ENCODE data around the gene KANSL1.
"Not testable (repeated sequence)": the region's sequence is repeated elsewhere in the genome, so short reads cannot be mapped to it uniquely, and the experiment has no call there.

KANSL1 gene

DNA sequence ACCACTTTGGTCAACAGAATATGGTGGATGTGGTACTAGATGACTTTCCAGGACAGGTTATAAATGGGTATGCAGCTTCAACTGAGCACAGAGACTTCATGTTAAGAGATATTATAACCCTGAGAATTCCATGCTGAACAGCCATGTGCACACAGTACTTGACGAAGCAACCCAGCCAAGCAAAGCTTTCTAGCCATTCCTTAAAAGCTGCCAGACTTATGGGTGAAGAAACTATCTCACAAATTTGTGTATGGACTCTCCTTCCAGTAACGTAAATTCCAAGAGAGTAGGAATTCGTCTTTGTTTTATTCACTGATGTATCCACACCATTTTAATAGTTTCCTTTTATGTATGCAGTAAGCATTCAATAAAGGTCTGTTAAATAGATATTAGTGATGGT lies 76.1 kb downstream of the KANSL1 start:
- DNase-seq: no peak

DNA sequence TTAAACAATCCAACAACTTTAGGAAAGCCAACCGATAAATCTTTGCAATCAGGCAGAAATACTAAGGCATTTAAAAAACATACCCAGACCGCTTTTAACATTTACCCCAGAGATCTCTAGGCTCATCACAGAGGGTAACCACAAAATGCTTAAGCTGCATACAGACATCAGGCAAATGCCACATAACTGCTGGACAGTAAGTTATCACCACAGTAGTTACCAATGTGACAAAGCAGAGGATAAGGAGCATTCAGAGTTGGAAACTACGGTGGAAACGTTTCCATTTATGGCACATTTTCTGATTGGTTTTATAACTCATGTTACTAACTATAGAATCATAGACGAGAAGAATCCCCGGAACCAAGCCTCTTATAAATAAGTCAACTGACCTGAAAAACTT lies 77.5 kb downstream of the KANSL1 start:
- DNase-seq: no peak

DNA sequence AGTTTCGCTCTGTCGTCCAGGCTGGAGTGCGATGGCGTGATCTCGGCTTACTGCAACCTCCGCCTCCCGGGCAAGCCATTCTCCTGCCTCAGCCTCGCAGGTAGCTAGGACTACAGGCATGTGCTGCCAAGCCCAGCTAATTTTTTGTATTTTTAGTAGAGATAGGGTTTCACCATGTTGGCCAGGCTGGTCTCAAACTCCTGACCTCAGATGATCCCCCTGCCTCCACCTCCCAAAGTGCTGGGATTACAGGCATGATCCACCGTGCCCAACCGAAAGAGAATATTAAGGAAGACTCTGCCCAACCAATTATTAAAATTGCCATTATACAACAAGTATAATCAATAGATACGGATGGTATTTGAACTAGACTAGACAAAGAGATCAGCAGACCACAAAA lies 82.0 kb downstream of the KANSL1 start:
- DNase-seq: not testable (repeated sequence)

DNA sequence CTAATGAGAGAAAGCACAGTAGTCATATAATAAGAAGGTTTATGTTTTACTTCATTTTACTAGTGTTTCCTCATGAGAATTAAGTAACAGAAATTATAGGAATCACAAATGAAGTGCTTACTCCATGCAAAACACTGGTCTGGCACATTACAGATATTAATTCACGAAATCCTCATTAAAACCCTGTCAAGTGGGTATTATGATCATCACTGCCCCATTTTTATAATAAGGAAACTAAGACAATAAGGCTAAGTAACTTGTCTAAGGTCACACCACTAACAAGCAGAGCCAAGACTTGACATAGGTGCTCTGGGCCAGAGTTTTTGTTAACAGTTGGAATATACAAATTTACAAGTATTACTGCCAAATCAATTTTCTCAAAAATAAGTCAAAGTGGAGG lies 83.0 kb downstream of the KANSL1 start:
- no peak for DNase-seq

DNA sequence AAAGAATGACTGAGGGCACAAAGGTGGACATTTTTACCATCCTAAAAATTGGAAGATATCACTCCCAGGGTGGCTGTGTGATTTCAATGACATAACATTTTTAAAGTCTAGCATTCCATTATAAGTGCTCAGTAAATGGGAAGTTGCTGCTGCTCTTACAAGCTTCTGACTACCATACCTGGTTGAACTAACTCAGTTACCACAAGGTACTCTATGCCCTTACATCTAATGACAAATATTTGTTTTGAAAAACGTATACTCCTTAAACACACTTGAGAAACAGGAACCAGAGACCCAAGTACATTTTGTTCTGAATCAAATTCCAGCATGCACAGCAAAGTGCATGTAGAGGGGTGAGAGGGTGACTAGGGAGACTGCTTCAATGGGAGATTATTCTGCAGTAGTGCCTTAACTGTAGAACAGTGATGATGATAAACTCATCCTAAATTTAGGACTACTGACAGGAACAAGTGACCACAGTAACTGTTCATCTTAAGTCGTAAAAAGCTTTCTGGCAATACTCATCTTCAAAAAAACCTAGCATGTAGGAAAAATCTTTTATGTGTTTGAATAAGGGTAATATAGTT lies 83.5 kb downstream of the KANSL1 start:
- DNase-seq: no peak

DNA sequence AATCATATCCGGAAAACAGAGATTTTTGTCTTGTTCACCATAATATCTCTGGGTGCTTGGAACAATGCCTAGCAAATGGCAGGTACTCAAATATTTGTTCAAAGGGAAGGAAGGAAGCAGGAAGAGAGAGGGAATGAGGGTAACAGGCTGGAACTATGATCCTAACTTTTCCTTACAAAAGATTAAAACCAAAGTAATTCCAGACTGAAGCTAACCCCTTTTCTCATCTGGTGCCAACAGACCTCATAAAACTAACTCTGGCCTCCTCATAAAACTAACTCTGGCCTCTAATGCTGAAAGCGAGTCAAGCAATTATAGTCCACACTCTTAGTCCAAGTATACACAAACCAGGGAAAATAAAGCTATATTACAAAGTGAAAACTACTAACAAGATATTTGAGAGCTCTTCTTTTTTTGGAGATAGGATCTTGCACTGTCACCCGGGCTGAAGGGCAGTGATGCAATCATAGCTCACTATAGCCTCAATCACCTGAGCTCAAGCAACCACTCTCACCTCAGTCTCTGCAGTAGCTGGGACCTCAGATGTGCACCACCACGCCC lies 84.6 kb downstream of the KANSL1 start:
- no peak for DNase-seq

DNA sequence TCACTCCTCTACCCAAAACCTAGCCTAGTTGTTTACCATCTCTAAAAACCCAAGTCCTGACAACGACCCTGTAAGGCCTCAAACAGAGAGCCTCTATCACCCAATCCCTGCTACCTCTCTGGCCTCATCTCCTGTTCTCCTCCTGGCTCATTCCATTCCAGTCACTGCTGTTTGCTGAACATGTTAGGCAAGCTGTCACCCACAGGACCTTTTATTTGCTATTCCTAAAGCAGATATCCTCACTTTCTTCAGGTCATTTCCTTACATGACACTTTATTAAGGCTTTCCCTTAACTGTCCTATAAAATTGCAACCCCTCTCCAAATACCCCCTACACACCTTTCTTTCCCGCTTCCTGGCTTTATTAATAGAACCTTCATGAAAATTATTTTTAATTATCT lies 85.1 kb downstream of the KANSL1 start:
- DNase-seq: no peak

DNA sequence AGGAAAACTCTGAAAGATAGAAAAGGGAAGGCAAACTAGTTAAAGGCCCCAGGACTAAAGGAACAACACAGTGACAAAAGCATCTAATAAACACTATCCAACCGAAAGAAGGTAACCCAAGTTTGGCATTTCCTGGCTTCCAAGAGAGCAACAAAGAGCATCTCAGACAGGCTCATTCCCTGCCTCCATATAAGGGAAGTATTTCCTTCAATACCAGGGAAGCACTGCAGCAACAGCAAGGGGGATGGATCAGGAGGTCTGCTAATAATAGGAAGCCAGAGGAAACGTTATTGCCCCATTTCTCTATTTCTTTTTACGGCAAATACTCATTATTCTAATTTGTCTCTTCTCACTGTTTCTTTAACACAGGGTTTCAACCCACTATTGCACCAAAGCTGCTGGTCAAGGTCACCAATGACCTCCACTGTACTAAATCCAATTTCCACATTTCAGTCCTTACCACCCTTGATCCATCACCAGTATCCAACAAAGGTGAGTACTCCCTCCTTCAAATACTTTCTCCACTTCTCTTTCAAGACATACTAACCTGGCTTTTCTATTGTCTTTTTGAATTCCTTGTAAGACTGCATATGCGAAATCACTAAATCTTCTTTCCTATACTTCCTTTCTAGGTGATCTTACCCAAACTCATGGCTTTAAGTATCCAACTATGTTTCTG lies 86.1 kb downstream of the KANSL1 start:
- DNase-seq: no peak

DNA sequence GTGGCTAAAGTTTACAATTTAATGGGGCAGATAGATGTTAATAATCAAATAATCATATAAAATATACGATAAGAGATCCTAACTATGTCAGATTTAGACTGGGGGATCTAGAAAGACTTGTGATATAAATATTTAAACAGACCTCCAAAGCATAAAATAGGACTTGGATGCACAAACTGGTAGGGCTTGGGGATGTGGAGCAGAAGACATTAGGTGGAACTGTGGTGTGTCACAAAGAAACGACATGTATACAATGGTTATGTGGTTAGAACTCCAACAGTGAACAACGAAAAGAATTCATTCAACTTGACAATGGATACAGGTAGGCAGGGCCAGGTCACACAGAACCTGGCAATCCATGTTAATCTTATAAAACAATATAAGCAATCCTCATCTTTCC lies 90.4 kb downstream of the KANSL1 start:
- DNase-seq: not testable (repeated sequence)

DNA sequence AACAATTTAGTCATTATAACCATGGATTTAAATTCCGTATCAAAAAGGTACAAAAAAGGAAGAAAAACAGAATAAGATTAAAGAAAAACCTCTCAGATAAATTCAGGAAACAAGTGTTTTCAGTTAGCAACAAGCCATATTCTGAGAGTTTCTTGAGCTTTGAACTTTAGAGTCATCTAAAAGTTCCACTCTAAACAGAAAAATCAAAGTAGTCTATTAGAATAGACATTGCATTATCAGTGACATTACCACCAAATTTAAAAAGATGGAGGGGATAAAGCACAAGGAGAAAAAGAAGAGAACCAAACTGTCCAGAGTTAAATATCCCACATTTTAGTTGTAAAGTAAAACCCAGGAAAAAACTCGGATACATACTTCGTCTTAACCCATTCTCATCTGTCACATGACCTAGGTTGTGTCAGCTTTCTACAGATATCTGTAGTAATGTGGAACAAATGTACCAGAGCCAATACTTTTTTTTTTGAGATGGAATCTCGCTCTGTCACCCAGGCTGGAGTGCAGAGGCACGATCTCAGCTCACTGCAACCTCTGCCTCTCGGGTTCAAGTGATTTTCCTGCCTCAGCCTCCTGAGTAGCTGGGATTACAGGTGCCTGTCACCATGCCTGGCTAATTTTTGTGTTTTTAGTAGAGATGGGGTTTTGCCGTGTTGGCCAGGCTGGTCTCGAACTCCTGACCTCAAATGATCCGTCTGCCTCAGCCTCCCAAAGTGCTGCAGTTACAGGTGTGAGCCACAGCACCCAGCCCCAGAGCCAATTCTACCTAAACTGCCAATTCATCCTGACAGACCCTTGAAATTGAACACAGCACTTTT lies 91.2 kb downstream of the KANSL1 start:
- not testable (repeated sequence) for DNase-seq

DNA sequence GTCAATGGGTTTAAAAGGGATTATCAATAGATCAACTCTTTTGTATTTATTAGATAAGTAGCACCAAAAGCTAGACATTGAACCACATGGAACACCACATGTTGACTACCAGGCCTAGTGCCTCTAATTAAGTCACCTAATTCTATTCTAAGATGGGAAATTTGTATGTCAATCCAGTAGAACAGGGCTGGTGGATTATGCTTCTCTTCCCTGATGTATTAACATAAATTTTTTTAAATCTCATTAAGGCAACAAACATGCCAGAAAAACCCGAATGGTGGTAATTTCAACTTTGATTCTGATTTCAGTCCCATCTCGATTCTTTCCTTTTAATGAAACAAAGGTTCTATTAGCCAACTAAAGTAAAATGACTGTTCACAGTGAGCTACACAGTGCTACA lies 92.6 kb downstream of the KANSL1 start:
- DNase-seq: no peak

DNA sequence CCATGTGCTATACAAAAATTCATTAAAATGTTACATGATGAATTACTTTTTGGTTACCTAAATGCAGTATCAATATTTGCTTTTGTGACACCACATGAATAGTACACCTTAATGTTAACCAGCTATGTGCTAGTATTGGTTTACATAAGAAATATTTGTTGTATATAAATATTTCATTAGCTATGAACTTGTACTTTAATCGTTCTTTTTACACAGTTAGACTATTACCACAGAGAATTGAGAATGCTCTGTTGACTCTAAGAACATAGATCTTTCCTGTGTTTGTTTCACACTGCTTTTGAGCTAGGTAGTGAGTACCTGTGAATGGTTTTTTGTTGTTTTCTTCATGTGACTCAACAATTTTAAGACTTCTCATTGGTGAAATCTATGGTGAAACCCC lies 93.4 kb downstream of the KANSL1 start:
- DNase-seq: no peak

DNA sequence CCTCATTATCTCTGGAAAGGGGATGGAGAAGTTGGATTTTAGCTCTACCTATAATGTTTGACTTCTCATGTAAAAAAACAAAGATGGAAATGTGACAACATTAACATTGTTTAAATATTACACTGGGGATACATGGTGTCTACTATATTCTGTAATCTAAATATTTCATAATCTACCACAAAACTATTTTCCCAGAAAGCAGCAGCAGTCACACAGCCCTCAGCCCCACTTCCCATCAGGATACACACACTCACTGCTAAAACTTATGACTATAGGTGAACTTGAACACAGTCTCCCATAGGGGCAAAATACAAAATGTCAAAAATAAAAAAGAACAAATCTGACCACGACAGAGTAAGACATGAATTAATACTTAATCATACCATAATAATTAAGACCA lies 95.7 kb downstream of the KANSL1 start:
- DNase-seq: no peak

DNA sequence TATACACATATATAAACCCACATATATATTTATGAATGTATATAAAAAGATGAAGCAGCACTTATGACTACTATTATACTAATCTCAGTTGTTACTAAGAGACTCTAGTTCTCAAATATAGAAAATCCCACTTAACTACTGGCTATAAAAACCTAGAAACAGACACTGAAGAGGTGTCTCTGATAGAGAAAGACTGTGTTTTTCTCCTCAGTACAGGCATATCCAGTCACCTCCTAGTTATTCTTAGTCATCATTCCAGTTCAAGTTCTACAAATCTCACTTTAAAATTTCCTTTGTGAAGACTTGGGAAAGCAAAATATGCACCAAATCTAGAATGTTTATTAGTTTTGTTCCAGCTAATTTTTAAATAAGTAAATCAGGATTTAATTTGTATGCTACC lies 100.2 kb downstream of the KANSL1 start:
- DNase-seq: no peak

DNA sequence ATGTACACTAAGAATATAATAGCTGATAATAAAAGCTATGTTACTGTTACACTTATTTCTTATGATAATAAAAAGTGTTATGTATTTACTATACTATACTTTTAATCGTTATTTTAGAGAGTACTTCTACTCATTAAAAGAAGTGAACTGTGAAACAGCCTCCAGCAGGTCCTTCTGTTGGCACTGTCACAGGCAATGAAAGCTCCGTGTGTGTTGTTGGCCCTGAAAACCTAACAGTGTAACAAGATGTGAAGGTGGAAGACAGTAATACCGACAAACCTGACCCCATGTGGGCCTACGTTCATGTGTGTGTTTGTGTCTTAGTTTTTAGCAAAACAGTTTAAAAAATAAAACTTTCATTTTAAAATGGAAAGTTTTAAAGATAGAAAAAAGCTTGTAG lies 102.4 kb downstream of the KANSL1 start:
- no peak for DNase-seq

DNA sequence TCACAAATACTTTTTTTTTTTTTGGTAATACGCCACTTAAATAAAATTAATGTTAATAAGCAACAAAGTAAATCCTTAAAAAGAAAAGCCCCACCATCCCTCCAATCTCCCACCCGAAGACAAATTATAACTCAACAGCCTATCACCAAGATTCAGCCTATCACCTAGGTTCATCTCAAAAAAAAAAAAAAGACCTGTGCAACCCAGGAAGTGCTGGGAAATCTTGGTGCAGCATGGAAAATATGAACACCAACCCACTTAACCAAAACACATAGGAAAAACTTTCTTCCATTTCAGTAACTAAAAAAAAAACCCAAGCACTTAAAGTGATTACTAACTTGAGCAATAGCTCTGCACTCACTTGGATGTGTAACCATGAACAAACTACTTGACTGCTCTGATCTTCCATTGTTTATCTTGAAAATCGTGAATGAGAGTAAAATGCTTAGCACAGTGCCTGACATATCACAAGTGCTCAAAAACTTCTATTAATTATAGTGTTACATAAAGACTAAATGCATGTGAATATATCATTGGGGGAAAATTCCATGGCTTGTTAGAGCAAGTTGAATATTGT lies 103.8 kb downstream of the KANSL1 start:
- no peak for DNase-seq

DNA sequence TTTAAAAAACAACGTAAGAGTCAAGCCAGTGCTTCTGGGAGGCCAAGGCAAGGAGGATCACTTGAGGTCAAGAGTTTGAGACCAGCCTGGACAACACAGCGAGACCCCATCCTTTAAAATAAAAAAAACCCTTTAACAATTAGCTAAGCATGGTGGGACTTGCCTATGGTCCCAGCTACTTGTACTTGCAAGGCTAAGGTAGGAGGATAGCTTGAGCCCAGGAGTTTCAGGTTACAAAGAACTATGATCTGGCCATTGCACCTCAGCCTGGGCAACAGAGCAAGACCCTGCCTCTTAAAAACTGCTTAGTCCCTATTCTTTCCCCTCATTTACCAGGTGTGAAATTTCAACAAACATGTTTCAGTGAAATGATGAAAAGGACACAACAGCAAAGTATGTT lies 104.6 kb downstream of the KANSL1 start:
- DNase-seq: no peak

DNA sequence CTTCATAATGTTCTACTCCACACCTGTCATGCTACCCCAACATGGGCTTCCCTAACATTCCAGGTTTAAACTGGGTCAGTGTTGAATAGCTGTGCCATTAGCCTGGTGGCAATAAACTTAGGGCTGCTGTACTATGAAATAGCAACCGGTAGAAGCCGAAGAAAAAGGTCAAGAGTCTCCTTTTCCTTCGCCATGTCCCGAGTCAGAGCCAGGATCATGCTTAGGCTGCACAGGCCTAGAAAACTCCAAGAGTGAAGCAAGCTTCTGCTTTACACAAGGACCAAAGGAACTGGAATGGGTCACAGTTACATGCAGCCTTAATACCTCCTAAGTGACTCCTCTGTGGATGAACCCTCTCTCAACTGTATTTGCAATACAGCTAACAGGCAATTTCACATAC lies 105.4 kb downstream of the KANSL1 start:
- DNase-seq: not testable (repeated sequence)

DNA sequence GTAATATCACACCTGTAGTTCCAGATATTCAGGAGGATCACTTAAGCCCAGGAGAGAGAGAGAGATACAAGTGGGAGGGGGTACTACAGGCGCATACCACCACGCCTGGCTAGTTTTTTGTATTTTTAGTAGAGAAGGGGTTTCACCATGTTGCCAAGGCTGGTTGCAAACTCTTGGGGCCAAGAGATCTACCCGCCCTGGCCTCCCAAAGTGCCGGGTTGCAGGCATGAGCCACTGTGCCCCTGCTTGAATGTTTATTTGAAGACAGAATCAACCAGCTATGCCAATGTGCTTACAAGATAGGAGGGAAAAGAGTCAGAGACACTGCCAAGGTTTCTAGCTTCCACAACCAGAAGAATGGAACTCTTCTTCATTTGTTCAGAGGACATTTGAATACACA lies 106.4 kb downstream of the KANSL1 start:
- DNase-seq: no peak

DNA sequence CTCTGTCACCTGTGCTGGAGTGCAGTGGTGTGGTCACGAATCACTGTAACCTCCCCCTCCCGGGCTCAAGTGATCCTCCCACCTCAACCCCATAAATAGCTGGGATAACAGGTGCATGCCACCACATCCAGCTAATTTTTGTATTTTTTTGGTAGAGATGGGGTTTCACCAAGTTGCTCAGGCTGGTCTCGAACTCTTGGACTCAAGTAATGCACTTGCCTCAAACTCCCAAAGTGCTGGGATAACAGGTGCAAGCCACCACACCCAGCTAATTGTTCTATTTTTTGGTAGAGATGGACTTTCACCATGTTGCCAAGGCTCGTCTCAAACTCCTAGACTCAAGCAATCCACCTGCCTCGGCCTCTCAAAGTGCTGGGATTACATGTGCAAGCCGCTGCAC lies 107.7 kb downstream of the KANSL1 start:
- DNase-seq: no peak

DNA sequence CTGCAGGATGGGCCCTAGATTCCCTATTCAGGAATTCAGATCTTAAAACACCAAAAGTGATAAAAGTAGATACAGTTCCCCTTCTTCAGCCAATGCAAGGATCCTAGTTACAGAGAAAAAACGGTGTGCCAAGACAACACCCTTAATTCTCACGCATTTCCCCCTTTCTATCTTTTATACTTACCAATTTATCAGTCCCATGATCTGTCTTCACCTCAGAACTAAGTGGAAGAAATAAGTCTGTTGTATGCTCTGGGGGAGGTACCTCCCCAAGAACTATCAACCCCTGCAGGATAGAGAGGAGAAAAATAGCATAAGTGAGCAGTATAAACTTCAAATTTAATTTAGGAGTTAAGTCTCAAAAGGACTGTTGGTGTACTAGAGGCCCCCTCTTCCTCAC lies 111.0 kb downstream of the KANSL1 start:
- DNase-seq: no peak

DNA sequence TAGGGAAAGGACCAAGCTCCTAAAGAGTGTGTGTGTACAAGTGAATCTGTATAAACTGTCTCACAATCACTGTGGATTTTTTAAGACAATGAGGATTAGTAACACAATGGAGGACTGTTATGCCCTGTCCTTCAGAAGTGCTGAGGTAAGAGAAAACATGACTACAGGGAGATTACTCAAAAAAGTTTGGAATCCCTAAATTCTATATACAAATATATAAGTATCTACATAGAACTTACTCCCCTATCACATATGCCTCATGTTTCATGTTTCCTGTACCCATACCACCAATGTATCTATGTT lies 112.3 kb downstream of the KANSL1 start:
- DNase-seq: no peak

All from anterior cingulate cortex (tissue), 58 donors.